Measurements from ENCODE around the gene TMEM98.

- TF ChIP-seq CTCF (IDR thresholded peaks at IDR 0.05) (no peak), ZFX (IDR thresholded peaks at IDR 0.05; ENCODE audit: borderline replicate concordance) (no peak)
Measured at GRCh38 chr17:32910769-32911168, 17.2 kb upstream of the TMEM98 start.
